Activated CD4-positive, alpha-beta T cell treated with anti-CD3 and anti-CD28 coated beads for 4 hours (primary cell): ENCODE measurements around the gene PSMB11.
"Not testable (repeated sequence)": the region's sequence is repeated elsewhere in the genome, so short reads cannot be mapped to it uniquely, and the experiment has no call there.

Source experiments
- DNase-seq, 2 donors: peaks; one replicate each; pipeline ENCODE4 v3.0.0-alpha.2; 2020

Gene PSMB11

GRCh38 chr14:23042162-23042965 is at the start of gene PSMB11:
Gene PSMB11, plus strand, starts transcription at chr14:23042212. Its CDS starts 14 bp downstream, at chr14:23042226.
- no peak for DNase-seq

- no peak for DNase-seq
Measured at GRCh38 chr14:22993517-22993916, 48.5 kb upstream of the PSMB11 start.

GRCh38 chr14:22994762-22995275 is 47.2 kb upstream of the PSMB11 start:
- DNase-seq = peak; percentile 40 to 45

- no peak for DNase-seq
Measured at GRCh38 chr14:22995889-22996625, 46.0 kb upstream of the PSMB11 start.

- DNase-seq = no peak
Measured at GRCh38 chr14:22996768-22997654, 45.0 kb upstream of the PSMB11 start.

- no peak for DNase-seq
Measured at GRCh38 chr14:22997676-22998323, 44.2 kb upstream of the PSMB11 start.

- no peak for DNase-seq
Measured at GRCh38 chr14:22998329-22999012, 43.5 kb upstream of the PSMB11 start.

GRCh38 chr14:23000860-23001259 is 41.2 kb upstream of the PSMB11 start:
- DNase-seq = no peak

- DNase-seq = no peak
Measured at GRCh38 chr14:23002592-23002991, 39.4 kb upstream of the PSMB11 start.

- DNase-seq = not testable (repeated sequence)
Measured at GRCh38 chr14:23004274-23004673, 37.7 kb upstream of the PSMB11 start.

GRCh38 chr14:23005451-23006187 is 36.4 kb upstream of the PSMB11 start:
- DNase-seq = no peak

- DNase-seq = no peak
Measured at GRCh38 chr14:23006188-23006534, 35.9 kb upstream of the PSMB11 start.

GRCh38 chr14:23006544-23007419 is 35.2 kb upstream of the PSMB11 start:
- peak; percentile 96 to 98 for DNase-seq

- no peak for DNase-seq
Measured at GRCh38 chr14:23008831-23009230, 33.2 kb upstream of the PSMB11 start.

GRCh38 chr14:23009483-23009938 is 32.5 kb upstream of the PSMB11 start:
- no peak for DNase-seq

- DNase-seq = peak; percentile 76 to 81
Measured at GRCh38 chr14:23009939-23010726, 31.9 kb upstream of the PSMB11 start, which contains the start of gene C14orf93. Gene C14orf93, minus strand, starts transcription at chr14:23010143. Its CDS starts 11,120 bp downstream, at chr14:22999023.

GRCh38 chr14:23013054-23013748 is 28.8 kb upstream of the PSMB11 start:
- DNase-seq = no peak

GRCh38 chr14:23013749-23014054 is 28.3 kb upstream of the PSMB11 start:
- DNase-seq = not testable (repeated sequence)
